Ishikawa (cell line): ENCODE data around the gene FRZB.

Source experiments
- CEBPB ChIP-seq: IDR thresholded peaks from 2 replicates; pipeline ENCODE4 v1.6.1; 2012
- NFIC ChIP-seq: IDR thresholded peaks from 2 replicates; pipeline ENCODE4 v1.6.1; 2012
- RAD21 ChIP-seq: IDR thresholded peaks from 2 replicates; pipeline ENCODE4 v1.6.1; 2012; ENCODE audit warnings: low read depth
- REST ChIP-seq: IDR thresholded peaks from 2 replicates; pipeline ENCODE4 v1.6.1; 2012; ENCODE audit warnings: low read depth, mild to moderate bottlenecking
- YY1 ChIP-seq: IDR thresholded peaks from 2 replicates; pipeline ENCODE4 v1.6.1; 2012; ENCODE audit warnings: low read depth
- ZBTB7A ChIP-seq: IDR thresholded peaks from 2 replicates; pipeline ENCODE4 v1.6.1; 2012; ENCODE audit warnings: low read depth

GRCh38 chr2:182852801-182853200, 13.6 kb downstream of the FRZB start:
- TF ChIP-seq YY1 (no peak), RAD21 (no peak), REST (no peak), CEBPB (no peak), NFIC (no peak), ZBTB7A (no peak)
